Right cardiac atrium (tissue), 5 donors: Measurements from ENCODE around the gene GABBR2. TPM values are rescaled to one million over a fixed set of nuclear protein-coding genes. Genes with fewer than 3 reads are reported as not detected.
"Not testable (repeated sequence)": the region's sequence is repeated elsewhere in the genome, so short reads cannot be mapped to it uniquely, and the experiment has no call there.

Experiments used
- ATAC-seq, 2 donors: fragments of 200-7000 bp; cut with Tn5 transposase; one replicate each; pipeline versions ENCODE4 v1.8.0 to v1.9.1; 2020; ENCODE audit warnings: moderate library complexity in 2 of 2, mild to moderate bottlenecking in 1 of 2
- DNase-seq, 3 donors: peaks; one replicate each; pipeline ENCODE4 v3.0.0-alpha.2; 2020
- H3K27ac ChIP-seq: one replicate; pipeline ENCODE4 v1.5.1; 2013; ENCODE audit warnings: mild to moderate bottlenecking, low read length, control low read depth, moderate library complexity
- H3K27me3 ChIP-seq: one replicate; pipeline ENCODE4 v1.6.1; 2013; ENCODE audit not compliant: control insufficient read depth, insufficient read depth
- H3K4me1 ChIP-seq: one replicate; pipeline ENCODE4 v1.6.1; 2013; ENCODE audit warnings: low read length; ENCODE audit not compliant: control insufficient read depth, insufficient read depth
- H3K4me3 ChIP-seq: one replicate; pipeline ENCODE4 v1.5.1; 2013; ENCODE audit warnings: low read length, control low read depth
- H3K9me3 ChIP-seq: one replicate; pipeline ENCODE4 v1.6.1; 2013; ENCODE audit warnings: low read length; ENCODE audit not compliant: control insufficient read depth
- WGBS: extraction: QIAGEN DNeasy Blood & Tissue Kit; methylation state at CpG from one replicate; pipeline ENCODE4 v1.1.7; 2013; 5-methylcytosine and 5-hydroxymethylcytosine counted together
- intact Hi-C, 4 donors: fragments of 100-400 bp; cut with DNase I; formaldehyde crosslinking; loops; one replicate each; pipeline versions ENCODE4 v1.11.0 to v1.14.0; 2022 to 2023
- polyA plus RNA-seq: library from polyadenylated mRNA; stranded (reverse); fragments of 200-250 nt; gene quantifications from one replicate; pipeline ENCODE4 v1.2.3, GENCODE V29; 2013
- total RNA-seq, 4 donors: library from RNA; stranded (reverse); fragmentation: NEBNext Ultra II Directional; extraction: Animal tissue kit (Norgen Biotek cat#: 25700); gene quantifications; one replicate each; pipeline ENCODE4 v1.2.1, GENCODE V29; 2021
- donor health status: healthy with polysubstance abuse.
- donor health status: DM: no; HTN: yes; CAD: no.
- donor health status: DM: no; HTN: no; CAD: no.
- donor health status: DM: no; HTN: yes; CAD: no; lungs with severe emphysema.
- donor health status: DM: yes; HTN: yes; CAD: no.

The GABBR2 gene
- total and polyA plus RNA-seq, 5 donors, result not detected

DNA sequence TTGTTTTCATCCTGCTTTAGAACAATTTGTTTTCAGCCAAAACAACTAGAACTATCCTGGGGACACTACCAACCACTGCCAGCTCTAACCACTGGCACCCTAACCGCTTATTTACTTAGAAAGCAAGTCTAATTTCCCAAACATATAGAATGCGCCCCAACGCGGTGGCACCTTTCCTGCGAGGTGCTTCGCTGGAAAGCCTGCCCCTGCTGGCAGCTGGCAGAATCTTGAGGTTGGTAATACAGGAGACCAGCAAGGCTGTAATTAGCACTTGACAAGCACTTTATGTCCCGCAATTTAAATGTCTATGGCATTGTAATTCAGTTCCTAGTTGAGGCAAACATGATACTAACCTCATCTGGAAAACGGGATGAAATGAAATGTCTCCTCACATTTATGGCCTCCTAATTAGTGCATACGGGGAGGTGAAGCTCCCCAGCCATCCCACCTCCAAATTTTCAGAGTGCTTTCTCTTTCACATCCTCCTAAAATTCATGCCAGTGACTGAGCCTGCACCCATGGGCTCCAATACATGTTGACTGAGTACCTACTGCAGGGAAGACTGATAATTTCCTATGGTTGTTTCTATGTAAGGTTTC, 30.4 kb downstream of the GABBR2 start:
- Histone ChIP-seq H3K27me3 (peaks cover 2% of the 10 kb centered on the region), H3K27ac (no peak overlapping the region), H3K4me3 (no peak overlapping the region), H3K4me1 (no peaks in the 10 kb centered on the region), H3K9me3 (no peaks in the 10 kb centered on the region)
- WGBS, result 17% methylated on average over 9 of the region's 9 CpGs
- ATAC-seq (no peak), DNase-seq (no peak)
- intact Hi-C loops, result no loop called here

DNA sequence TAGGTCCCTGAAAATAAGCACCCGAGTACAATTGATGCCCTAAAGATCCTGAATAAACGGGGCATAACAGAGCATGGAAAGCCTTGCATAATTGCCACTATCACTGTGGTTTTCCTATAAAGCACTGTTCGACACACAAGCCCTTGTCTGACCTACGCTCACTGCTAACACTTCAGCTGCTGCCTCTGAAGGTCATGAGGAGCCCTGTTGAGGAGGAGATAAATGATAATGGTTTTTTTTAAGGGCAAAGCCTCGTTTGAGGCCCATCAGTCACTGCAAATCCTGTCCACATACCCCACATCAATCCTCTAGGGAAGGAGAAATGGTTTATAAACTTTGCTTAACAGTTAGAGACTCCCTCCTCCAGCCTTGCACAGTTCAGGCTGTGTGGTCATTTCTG, 35.1 kb downstream of the GABBR2 start:
- 51% methylated on average over 5 of the region's 5 CpGs for WGBS
- intact Hi-C loops, result no loop called here
- Histone ChIP-seq H3K27me3 (no peaks in the 10 kb centered on the region), H3K4me3 (no peak overlapping the region), H3K4me1 (no peaks in the 10 kb centered on the region), H3K27ac (no peak overlapping the region), H3K9me3 (no peaks in the 10 kb centered on the region)
- DNase-seq (no peak), ATAC-seq (no peak)

DNA sequence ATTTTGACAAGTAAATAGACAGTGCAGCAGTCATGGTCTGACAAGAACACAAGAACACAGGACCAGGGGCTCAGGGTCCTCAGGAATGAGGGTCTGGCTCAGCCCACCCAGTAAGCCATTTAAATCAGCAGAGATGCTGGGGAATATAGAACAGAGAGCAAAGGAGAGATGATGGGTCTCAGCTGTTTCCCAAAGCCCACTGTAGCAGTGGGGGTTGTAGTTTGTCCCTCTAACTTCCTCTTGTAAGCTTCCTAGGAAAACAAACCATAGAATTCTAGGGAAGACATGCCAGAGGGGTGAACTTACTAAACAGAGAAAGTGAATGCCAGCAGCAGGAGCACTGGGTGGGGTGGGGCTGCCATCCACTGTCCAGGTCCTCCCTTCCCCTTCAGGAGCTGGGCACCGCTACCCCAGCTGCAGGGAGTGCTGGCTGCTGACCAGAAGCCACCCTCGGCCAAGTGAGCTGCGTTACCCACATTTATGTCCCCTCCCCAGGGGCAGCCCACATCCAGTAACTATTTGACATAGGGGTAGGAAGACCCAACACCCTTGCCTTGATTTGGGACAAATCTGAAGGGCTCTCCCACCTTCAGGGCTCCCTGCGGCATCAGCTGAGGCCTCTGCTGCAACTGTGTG, 41.6 kb downstream of the GABBR2 start:
- Histone ChIP-seq H3K4me1 (no peaks in the 10 kb centered on the region), H3K4me3 (no peak overlapping the region), H3K27ac (no peak overlapping the region), H3K9me3 (no peaks in the 10 kb centered on the region), H3K27me3 (no peaks in the 10 kb centered on the region)
- intact Hi-C loops, result no loop called here
- WGBS, result 54% methylated on average over 4 of the region's 4 CpGs
- DNase-seq, result no peak
- no peak for ATAC-seq

DNA sequence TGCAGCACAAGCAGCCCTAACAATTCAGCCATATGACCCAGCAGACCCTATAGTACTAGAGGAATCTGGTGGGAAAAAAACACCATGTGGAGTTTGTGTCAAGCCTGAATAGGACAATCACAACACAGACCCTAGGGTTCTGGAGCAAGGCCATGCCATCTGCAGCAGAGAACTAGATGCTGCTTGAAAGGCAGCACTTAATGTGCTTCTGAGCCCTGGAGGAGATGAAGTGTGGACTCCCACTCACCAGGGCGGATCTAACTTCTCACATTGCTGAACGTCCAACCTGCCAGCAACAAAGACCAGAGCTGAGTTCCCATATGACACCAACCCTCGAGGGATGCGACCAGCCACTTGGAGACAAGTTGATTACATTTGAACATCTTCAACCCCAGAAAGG, 43.2 kb downstream of the GABBR2 start:
- ATAC-seq, result no peak
- 66% methylated on average over 4 of the region's 4 CpGs for WGBS
- intact Hi-C loops, result no loop called here

DNA sequence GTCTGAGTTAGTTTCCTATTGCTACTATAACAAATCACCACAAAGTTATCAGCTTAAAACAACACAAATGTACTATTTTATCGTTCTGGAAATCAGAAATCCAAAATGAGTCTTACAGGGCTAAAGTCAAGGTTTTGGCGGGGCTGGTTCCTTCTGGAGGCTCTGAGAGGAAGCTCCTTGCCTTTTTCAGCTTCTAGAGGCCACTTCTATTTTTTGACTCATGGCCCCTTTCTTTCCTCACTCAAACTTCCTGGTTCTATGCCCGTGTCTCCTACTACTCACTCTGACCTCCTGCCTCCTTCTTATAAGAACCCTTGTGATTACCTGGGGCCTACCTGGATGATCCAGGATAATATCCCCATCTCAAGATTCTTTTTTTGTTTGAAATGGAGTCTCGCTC, 48.2 kb downstream of the GABBR2 start:
- no peaks in the 10 kb centered on the region for H3K9me3 ChIP-seq
- 61% methylated on average over 4 of the region's 4 CpGs for WGBS
- H3K4me3 ChIP-seq, result no peak overlapping the region
- intact Hi-C loops, result no loop called here
- ATAC-seq, result no peak
- H3K27me3 ChIP-seq, result no peaks in the 10 kb centered on the region
- DNase-seq, result no peak
- H3K4me1 ChIP-seq, result no peaks in the 10 kb centered on the region
- H3K27ac ChIP-seq, result no peak overlapping the region

More for the DNA sequence above, 43.2 kb downstream of the GABBR2 start:
- Histone ChIP-seq H3K4me3 (no peak overlapping the region), H3K27me3 (no peaks in the 10 kb centered on the region), H3K27ac (no peak overlapping the region), H3K9me3 (no peaks in the 10 kb centered on the region), H3K4me1 (no peaks in the 10 kb centered on the region)
- DNase-seq, result no peak

DNA sequence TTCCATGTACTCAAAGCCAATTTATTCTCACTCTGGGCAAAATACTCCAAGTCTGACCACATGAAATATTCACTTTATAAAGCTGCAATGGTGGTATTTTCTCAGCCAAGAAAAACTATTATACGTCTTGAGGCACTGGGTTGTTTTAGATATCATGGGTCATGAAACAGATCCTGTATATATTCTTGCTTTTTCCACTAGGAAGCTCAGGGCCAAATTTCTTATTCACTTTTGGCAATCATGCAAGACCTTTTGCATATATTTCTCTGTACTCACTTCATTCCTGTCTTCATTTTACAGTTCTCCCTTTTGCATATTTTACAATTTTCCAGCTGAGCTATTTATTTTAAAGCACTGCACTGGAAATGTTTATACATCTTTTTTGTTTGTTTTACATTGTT, 49.8 kb downstream of the GABBR2 start:
- Histone ChIP-seq H3K27ac (no peak overlapping the region), H3K9me3 (no peaks in the 10 kb centered on the region), H3K27me3 (no peaks in the 10 kb centered on the region), H3K4me3 (no peak overlapping the region), H3K4me1 (no peaks in the 10 kb centered on the region)
- WGBS, result 34% methylated on average over 1 of the region's 1 CpG
- no peak for ATAC-seq
- intact Hi-C loops, result no loop called here
- DNase-seq, result no peak

DNA sequence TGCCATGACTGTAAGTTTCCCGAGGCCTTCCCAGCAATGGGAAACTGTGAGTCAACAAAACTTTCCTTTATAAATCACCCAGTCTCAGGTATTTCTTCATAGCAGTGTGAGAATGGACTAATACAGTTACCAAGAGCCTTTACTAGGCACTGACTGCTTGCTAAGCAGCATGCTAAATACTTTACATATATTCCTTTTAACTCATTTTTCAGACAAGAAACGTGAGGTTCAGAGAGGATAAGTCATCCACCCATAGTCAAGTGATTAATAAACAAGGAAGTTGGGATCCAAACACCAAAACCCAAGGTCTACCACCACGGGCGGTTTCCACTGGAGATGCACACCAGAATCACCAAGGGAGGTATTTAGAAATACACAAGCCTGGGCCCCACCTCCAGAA, 50.8 kb downstream of the GABBR2 start:
- H3K27ac ChIP-seq, result no peak overlapping the region
- no peaks in the 10 kb centered on the region for H3K9me3 ChIP-seq
- intact Hi-C loops, result no loop called here
- 82% methylated on average over 4 of the region's 4 CpGs for WGBS
- ATAC-seq, result no peak
- H3K4me3 ChIP-seq, result no peak overlapping the region
- no peak for DNase-seq
- H3K4me1 ChIP-seq, result no peaks in the 10 kb centered on the region
- no peaks in the 10 kb centered on the region for H3K27me3 ChIP-seq

DNA sequence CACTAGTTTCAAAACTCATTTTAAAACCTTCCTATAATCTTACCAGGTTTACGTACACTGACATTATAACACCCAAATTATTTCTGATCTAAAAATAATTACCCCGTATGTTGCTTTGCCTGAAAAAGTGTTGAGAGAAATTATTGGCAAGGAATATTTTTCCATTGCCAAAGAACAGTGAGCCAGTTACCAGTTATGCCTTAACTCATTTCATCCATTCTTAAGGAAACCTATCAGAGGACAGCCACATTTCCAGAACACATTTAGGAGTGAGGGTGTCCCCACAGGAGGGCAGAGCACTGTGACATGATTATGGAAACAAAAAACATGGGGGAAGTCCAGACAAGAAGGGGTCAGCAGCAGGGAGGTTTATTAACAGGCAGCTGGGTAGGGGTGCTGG, 52.2 kb downstream of the GABBR2 start:
- Histone ChIP-seq H3K4me3 (no peak overlapping the region), H3K4me1 (no peaks in the 10 kb centered on the region), H3K27ac (no peak overlapping the region), H3K9me3 (no peaks in the 10 kb centered on the region), H3K27me3 (no peaks in the 10 kb centered on the region)
- intact Hi-C loops, result no loop called here
- WGBS, result 46% methylated on average over 2 of the region's 2 CpGs
- no peak for DNase-seq
- ATAC-seq, result no peak

DNA sequence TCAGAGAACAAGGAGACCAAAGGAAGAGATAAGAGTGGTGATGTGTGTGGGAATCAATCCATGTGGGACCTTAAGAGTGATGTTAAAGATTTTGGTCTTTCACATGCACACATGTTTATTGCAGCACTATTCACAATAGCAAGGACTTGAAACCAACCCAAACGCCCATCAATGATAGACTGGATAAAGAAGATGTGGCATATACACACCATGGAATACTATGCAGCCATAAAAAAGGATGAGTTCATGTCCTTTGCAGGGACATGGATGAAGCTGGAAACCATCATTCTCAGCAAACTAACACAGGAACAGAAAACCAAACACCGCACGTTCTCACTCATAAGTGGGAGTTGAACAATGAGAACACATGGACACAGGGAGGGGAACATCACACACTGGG, 53.3 kb downstream of the GABBR2 start:
- 94% methylated on average over 3 of the region's 3 CpGs for WGBS
- H3K9me3 ChIP-seq, H3K27ac ChIP-seq, H3K4me1 ChIP-seq, H3K27me3 ChIP-seq, intact Hi-C loops, DNase-seq, ATAC-seq, H3K4me3 ChIP-seq: not testable (repeated sequence)

DNA sequence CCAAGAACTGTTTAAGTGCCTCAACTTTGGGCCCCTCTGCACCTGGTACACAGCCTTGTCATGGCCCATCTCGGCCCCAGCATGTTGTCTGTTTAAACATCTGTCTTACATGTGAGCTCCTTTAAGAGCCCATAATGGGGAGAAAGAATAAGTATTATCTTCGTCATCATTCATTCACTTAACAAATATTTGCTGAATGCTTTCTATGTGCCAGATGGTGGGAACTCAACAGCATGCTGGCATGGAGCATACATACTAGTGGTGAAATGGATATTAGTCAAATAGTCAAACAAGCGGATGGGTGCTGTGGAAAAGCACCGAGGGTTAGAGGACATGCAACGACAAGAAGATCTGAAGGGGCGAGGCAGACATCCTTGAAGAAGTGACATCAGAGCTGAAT, 54.5 kb downstream of the GABBR2 start:
- no peak overlapping the region for H3K4me3 ChIP-seq
- WGBS, result 90% methylated on average over 6 of the region's 6 CpGs
- H3K4me1 ChIP-seq, result no peaks in the 10 kb centered on the region
- ATAC-seq (no peak), DNase-seq (no peak)
- no peaks in the 10 kb centered on the region for H3K27me3 ChIP-seq
- no peaks in the 10 kb centered on the region for H3K9me3 ChIP-seq
- intact Hi-C loops, result no loop called here
- no peak overlapping the region for H3K27ac ChIP-seq

DNA sequence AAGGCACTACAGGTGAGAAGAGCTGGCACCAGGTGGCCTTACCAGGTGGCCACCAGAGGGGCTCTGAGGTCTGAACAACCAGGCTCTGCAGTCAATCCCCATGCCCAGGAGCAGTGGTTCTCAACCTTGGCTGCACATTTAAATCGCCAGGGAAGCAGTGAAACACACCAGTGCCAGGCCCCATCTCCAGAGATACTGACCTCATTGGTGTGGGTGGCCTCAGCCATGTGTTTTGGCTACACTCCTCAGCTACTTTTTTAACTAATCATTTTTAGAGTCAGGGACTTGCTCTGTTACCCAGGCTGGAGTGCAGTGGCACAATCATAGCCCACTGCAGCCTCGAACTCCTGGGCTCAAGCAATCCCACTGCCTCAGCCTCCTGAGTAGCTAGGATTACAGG, 56.0 kb downstream of the GABBR2 start:
- ATAC-seq (no peak), DNase-seq (no peak)
- intact Hi-C loops, result no loop called here
- 82% methylated on average over 2 of the region's 2 CpGs for WGBS
- Histone ChIP-seq H3K9me3 (no peaks in the 10 kb centered on the region), H3K4me1 (no peaks in the 10 kb centered on the region), H3K27ac (no peak overlapping the region), H3K27me3 (no peaks in the 10 kb centered on the region), H3K4me3 (no peak overlapping the region)

DNA sequence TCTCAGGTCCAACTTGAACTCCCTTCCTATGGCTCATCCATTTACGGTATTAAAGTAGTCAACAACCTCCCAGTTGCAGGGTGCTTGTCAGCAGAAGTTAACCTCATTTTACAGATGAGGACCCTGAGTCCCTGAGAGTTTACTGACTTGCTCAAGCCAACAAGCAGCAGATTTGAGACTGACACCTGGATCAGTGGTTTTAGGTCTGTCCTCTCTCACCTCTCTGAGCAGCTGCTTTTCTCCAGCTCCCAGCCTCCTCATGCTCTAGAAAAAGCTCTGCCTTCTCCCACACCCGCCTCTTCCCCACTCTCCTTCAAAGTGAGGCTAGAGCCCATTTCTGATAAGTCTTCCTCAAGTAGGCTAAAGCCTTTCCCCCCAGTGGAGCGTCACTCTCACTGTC, 56.4 kb downstream of the GABBR2 start:
- H3K27me3 ChIP-seq, result no peaks in the 10 kb centered on the region
- no peak overlapping the region for H3K27ac ChIP-seq
- intact Hi-C loops, result no loop called here
- no peak overlapping the region for H3K4me3 ChIP-seq
- no peak for ATAC-seq
- 85% methylated on average over 3 of the region's 3 CpGs for WGBS
- no peaks in the 10 kb centered on the region for H3K4me1 ChIP-seq
- no peak for DNase-seq
- H3K9me3 ChIP-seq, result no peaks in the 10 kb centered on the region
